Calu3 (cell line): ENCODE results near the gene RTTN. TPM values are rescaled to one million over a fixed set of nuclear protein-coding genes. Genes with fewer than 3 reads are reported as not detected.

Source experiments
- BruUV-seq: library from RNA; stranded (reverse); fragments of 400-500 nt; replicated peaks from 2 replicates; lab custom pipeline; 2021; lab: Mats Ljungman, UMichigan
- CTCF ChIA-PET: fragments of 300-600 bp; sonication (Branson Sonifier 250); formaldehyde crosslinking; loops from one replicate; lab custom pipeline; 2022; ENCODE audit warnings: antibody characterized with exemption; lab: Charles Lee
- DNase-seq: peaks from one replicate; pipeline ENCODE4 v3.0.0; 2022
- H3K27ac Mint-ChIP-seq: one replicate; pipeline ENCODE4 v1.8.0; 2022; ENCODE audit warnings: mixed read lengths; ENCODE audit not compliant: unreplicated experiment
- H3K27me3 Mint-ChIP-seq: one replicate; pipeline ENCODE4 v1.8.0; 2022; ENCODE audit warnings: mixed read lengths; ENCODE audit not compliant: unreplicated experiment
- H3K36me3 Mint-ChIP-seq: one replicate; pipeline ENCODE4 v1.8.0; 2022; ENCODE audit warnings: mild to moderate bottlenecking, moderate library complexity, mixed read lengths; ENCODE audit not compliant: insufficient read depth, unreplicated experiment
- H3K4me1 Mint-ChIP-seq: one replicate; pipeline ENCODE4 v1.8.0; 2022; ENCODE audit warnings: mild to moderate bottlenecking, low read depth, mixed read lengths; ENCODE audit not compliant: unreplicated experiment
- H3K4me3 Mint-ChIP-seq: one replicate; pipeline ENCODE4 v1.8.0; 2022; ENCODE audit warnings: mild to moderate bottlenecking, low read depth, moderate library complexity, mixed read lengths; ENCODE audit not compliant: unreplicated experiment
- H3K9me3 Mint-ChIP-seq: one replicate; pipeline ENCODE4 v1.8.0; 2022; ENCODE audit warnings: low read depth, mixed read lengths; ENCODE audit not compliant: unreplicated experiment
- CTCF ChIP-seq: fragments of 200-600 bp; IDR thresholded peaks from one replicate; pipeline ENCODE4 v1.8.0; 2022; ENCODE audit warnings: antibody characterized with exemption; ENCODE audit not compliant: unreplicated experiment
- intact Hi-C: fragments of 100-400 bp; cut with micrococcal nuclease; formaldehyde crosslinking; loops from one replicate; pipeline ENCODE4 v1.10.0; 2022; ENCODE audit not compliant: unreplicated experiment
- total RNA-seq: library from RNA; stranded (reverse); gene quantifications from 2 replicates; pipeline ENCODE4 v1.2.3, GENCODE V29; 2022

The RTTN gene
- total RNA-seq, 1 experiment from 2014 or later = 22.7 TPM

GRCh38 chr18:70220628-70221027 lies 15.1 kb upstream of the RTTN start:
- no peak for DNase-seq
- no peak for TF ChIP-seq CTCF
- intact Hi-C loops = no loop called here
- no peaks in the 10 kb centered on the region for H3K4me1 Mint-ChIP-seq
- no peak overlapping the region for H3K4me3 Mint-ChIP-seq
- H3K36me3 Mint-ChIP-seq = no peaks in the 10 kb centered on the region
- BruUV-seq = no TSS peak
- CTCF ChIA-PET = no interaction called here
- no peak overlapping the region for H3K27ac Mint-ChIP-seq
- no peaks in the 10 kb centered on the region for H3K9me3 Mint-ChIP-seq
- H3K27me3 Mint-ChIP-seq = no peaks in the 10 kb centered on the region

DNA sequence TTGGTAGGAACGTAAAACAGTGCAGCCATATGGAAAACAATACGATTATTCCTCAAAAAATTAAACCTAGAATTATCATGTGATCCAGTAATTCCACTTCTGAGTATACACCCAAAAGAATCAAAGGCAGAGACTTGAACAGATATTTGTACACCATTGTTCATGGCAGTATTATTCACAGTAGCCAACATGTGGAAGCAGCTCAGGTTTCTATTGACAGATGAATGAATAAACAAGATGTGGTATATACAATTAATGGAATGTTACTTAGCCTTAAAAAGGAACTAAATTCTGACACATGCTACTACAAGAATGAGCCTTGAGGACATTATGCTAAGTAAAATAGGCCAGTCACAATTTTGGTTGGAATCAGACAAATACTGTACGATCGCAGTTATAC lies 14.2 kb upstream of the RTTN start:
- no peaks in the 10 kb centered on the region for H3K9me3 Mint-ChIP-seq
- H3K27me3 Mint-ChIP-seq = no peaks in the 10 kb centered on the region
- no peaks in the 10 kb centered on the region for H3K36me3 Mint-ChIP-seq
- intact Hi-C loops = no loop called here
- no peak overlapping the region for H3K27ac Mint-ChIP-seq
- CTCF ChIA-PET = no interaction called here
- DNase-seq = no peak
- BruUV-seq = no TSS peak
- no peak for TF ChIP-seq CTCF
- no peak overlapping the region for H3K4me3 Mint-ChIP-seq
- H3K4me1 Mint-ChIP-seq = no peaks in the 10 kb centered on the region

DNA sequence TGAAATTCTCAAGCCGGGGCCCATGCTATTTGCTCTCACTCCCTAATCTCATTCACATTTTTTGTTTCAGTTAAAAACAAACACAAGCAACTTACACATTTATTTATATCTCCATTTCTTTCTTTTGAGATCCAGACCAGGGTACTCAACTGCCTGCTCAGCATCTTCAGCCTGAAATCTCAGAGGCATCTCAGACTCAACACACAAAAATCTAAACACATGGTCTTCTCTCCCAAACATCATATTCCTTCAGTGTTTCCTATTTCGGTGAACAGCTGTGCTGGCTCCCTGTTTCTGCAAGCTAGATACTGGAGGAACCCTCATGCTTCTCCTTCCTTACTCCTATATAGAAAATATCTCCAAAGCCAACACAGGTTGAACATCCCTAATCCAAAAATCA lies 11.3 kb upstream of the RTTN start:
- Mint-ChIP-seq H3K27me3 (no peaks in the 10 kb centered on the region), H3K27ac (no peak overlapping the region), H3K4me1 (no peaks in the 10 kb centered on the region), H3K36me3 (no peaks in the 10 kb centered on the region), H3K9me3 (no peaks in the 10 kb centered on the region), H3K4me3 (no peak overlapping the region)
- BruUV-seq = no TSS peak
- no peak for TF ChIP-seq CTCF
- CTCF ChIA-PET = no interaction called here
- DNase-seq = no peak
- intact Hi-C loops = no loop called here

DNA sequence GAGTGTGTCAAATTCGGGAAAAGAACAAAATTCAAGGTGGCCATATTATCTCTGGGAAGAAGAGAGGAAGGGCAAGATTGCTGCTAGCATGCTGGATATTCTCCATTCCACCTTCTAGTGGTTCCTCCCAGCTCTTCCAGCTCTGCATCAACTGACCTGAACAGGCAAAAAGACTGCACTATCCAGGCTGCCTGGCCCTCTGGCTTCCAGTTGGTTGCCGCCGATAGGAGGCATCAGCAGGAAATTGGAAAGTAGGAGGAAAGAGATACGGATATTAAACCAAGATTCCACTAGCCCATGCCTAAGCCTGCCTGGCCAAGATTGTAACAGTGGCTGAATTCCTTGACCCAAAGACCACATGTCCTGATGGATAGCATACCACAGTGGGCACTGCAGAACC lies 1.7 kb upstream of the RTTN start:
- Mint-ChIP-seq H3K36me3 (peaks cover 21% of the 10 kb centered on the region), H3K4me1 (peaks cover 18% of the 10 kb centered on the region), H3K4me3 (peak overlapping the region; percentile 96), H3K9me3 (no peaks in the 10 kb centered on the region), H3K27me3 (no peaks in the 10 kb centered on the region), H3K27ac (no peak overlapping the region)
- CTCF ChIA-PET = interaction anchor here (2.1 kb wide), 1 partner anchor 11 kb away, joined by 10 read pairs; no protein-coding TSS in a partner anchor
- BruUV-seq = no TSS peak
- TF ChIP-seq CTCF = no peak
- no peak for DNase-seq
- intact Hi-C loops = no loop called here
